ENCODE results near the gene HELLS. TPM values are rescaled to one million over a fixed set of nuclear protein-coding genes. Genes with fewer than 3 reads are reported as not detected.
A peak's percentile ranks its signal among the peaks of the same experiment; 100 is the strongest.

HELLS gene
- total RNA-seq (10 to 100 TPM; 12.3 to 38.7 (median 19.3) TPM), polyA plus RNA-seq (1 to 10 TPM; 5.1 to 6.9 (median 5.4) TPM)
- long read RNA-seq, donor 1, partial matches to known transcripts: 0 of 1 reads
- long read RNA-seq, donor 1, other reads (novel, unspliced or antisense): 0 of 1 reads
- long read RNA-seq, donor 2: 0 reads

DNA sequence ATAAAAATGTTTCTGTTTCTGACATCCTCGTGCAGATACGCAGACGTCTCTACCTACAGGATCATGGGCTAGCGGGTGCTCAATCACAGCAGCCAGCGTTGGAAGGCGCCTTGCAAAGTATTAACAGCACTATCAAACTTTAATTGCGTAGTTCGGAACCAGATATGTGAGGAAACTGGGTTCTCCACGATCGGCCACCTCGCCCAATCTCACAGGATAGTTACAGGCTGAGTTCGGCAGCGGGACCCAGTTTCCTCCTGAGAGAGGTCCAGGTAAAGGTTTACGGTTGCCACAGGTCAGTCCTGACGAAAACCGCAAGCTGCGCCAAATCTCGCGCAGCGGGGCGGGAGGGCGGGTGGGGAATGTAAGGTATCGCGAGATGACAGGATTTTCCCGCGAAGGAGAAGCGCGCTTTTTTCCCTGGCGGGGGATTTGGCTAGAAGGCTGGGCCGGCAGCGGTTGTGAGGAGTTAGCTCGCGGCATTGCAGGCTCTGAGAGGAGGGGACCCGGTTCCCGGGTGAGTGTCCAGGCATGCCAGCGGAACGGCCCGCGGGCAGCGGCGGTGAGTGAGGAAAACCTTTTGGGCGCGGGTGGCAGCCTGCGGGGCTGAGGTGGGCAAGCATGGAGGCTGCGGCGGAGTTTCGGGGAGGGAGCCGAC lies at the start of gene HELLS:
Gene HELLS (plus strand): TSS at position 398 of the 658 bp plus-strand sequence. CDS start 134 bp downstream, at position 532.
- intact Hi-C loops (cut with DNase I; ENCODE audit: low total_unique reads): no loop called here

DNA sequence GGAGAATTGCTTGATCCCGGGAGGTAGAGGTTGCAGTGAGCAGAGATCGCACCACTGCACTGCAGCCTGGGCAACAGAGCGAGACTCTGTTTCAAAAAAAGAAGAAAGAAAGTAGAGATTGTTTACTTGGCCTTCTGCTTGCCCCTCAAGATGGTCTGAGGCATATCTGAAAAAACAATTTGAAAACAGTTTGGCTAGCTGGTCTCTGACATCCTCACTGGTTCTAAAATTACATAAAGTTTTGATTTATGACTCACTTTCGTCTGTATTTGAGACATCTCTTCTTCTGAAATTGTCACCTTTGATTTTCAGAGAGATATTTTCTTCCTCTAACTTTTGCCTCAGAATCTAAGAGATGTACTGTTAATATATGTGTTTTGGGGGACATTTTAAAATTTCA lies 49.6 kb upstream of the HELLS start:
- intact Hi-C loops (cut with DNase I; ENCODE audit: low total_unique reads): no loop called here
- peak overlapping the region in 6 of 8 donors; percentile 0 to 50 (median 38) for H3K27ac ChIP-seq
- peaks cover 0 to 13% (median 0%) of the 10 kb centered on the region in 6 donors for H3K36me3 ChIP-seq
- 70 to 88% (median 72%) methylated on average over 4 of the region's 4 CpGs for WGBS, 5 donors
- peaks cover 0 to 16% (median 0%) of the 10 kb centered on the region in 6 donors for H3K4me1 ChIP-seq
- H3K9me3 ChIP-seq: no peaks in the 10 kb centered on the region
- no peak overlapping the region for H3K4me3 ChIP-seq
- DNase-seq: no peak
- no peak for TF ChIP-seq CTCF (IDR thresholded peaks at IDR 0.05 in 8 of 11, conservative IDR thresholded peaks at IDR 0.05 in 3 of 11)
- no peak for TF ChIP-seq POLR2AphosphoS5 (IDR thresholded peaks at IDR 0.05)
- TF ChIP-seq POLR2A (IDR thresholded peaks at IDR 0.05): no peak
- H3K27me3 ChIP-seq (replicated peaks in 1 of 7): no peaks in the 10 kb centered on the region

More for the DNA sequence above, at the start of gene HELLS:
- H3K27ac ChIP-seq: peak within 1 kb of the TSS; percentile 40 to 81 (median 77)
- no peaks in the 10 kb centered on the region for H3K9me3 ChIP-seq
- H3K36me3 ChIP-seq: no peaks in the 10 kb centered on the region
- DNase-seq: peak; percentile 87
- TF ChIP-seq POLR2A (IDR thresholded peaks at IDR 0.05) (no peak), CTCF (IDR thresholded peaks at IDR 0.05 in 8 of 11, conservative IDR thresholded peaks at IDR 0.05 in 3 of 11) (peak in 4 of 11 experiments; percentile 13 to 35 (median 24)), POLR2AphosphoS5 (IDR thresholded peaks at IDR 0.05) (peak; percentile 37 to 67 (median 61))
- H3K27me3 ChIP-seq (replicated peaks in 1 of 7): no peaks in the 10 kb centered on the region
- WGBS, 5 donors: 0 to 1% (median 0%) methylated on average over 34 to 48 of the region's 48 CpGs
- H3K4me1 ChIP-seq: peaks cover 8 to 32% (median 19%) of the 10 kb centered on the region in 6 donors
- H3K4me3 ChIP-seq: peak within 1 kb of the TSS; percentile 62 to 94 (median 80)

DNA sequence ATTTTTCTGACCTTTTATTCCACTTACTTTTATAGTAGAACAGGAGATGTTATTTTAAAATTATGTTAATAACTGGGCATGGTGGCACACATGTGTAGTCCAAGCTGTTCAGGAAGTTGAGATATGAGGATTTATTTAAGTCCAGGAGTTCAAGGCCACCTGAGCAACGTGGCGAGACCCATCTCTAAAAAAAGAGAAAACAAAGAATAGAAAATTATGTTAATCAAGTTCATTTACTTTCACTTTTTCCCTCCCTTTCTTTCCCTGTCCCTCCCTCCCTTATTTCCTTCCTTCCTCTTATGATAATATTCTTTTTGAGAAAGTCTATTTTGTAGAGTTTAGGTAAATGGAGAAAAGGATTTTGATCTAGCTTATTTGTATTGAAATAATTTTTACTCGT lies 48.9 kb upstream of the HELLS start:
- Histone ChIP-seq H3K36me3 (peaks cover 0 to 16% (median under 1%) of the 10 kb centered on the region in 6 donors), H3K27me3 (replicated peaks in 1 of 7) (no peaks in the 10 kb centered on the region), H3K4me3 (peak overlapping the region in 1 of 8 donors; percentile 6), H3K9me3 (no peaks in the 10 kb centered on the region), H3K27ac (peak overlapping the region in 5 of 8 donors; percentile 19 to 50 (median 43)), H3K4me1 (peaks cover 0 to 16% (median 0%) of the 10 kb centered on the region in 6 donors)
- no peak for DNase-seq
- intact Hi-C loops (cut with DNase I; ENCODE audit: low total_unique reads): no loop called here
- WGBS, 5 donors: 46 to 63% (median 52%) methylated on average over 3 of the region's 3 CpGs
- TF ChIP-seq CTCF (IDR thresholded peaks at IDR 0.05 in 8 of 11, conservative IDR thresholded peaks at IDR 0.05 in 3 of 11) (no peak), POLR2A (IDR thresholded peaks at IDR 0.05) (no peak), POLR2AphosphoS5 (IDR thresholded peaks at IDR 0.05) (no peak)

- no peaks in the 10 kb centered on the region for H3K9me3 ChIP-seq
- H3K27me3 ChIP-seq (replicated peaks in 1 of 7): no peaks in the 10 kb centered on the region
- H3K4me3 ChIP-seq: no peak overlapping the region
- DNase-seq: no peak
- WGBS, 5 donors: 69 to 89% (median 81%) methylated on average over 5 of the region's 5 CpGs
- H3K36me3 ChIP-seq: peaks cover 0 to 23% (median 2%) of the 10 kb centered on the region in 6 donors
- peaks cover 0 to 16% (median 0%) of the 10 kb centered on the region in 6 donors for H3K4me1 ChIP-seq
- intact Hi-C loops (cut with DNase I; ENCODE audit: low total_unique reads): no loop called here
- H3K27ac ChIP-seq: no peak overlapping the region
- no peak for TF ChIP-seq POLR2A (IDR thresholded peaks at IDR 0.05)
- TF ChIP-seq CTCF (IDR thresholded peaks at IDR 0.05 in 8 of 11, conservative IDR thresholded peaks at IDR 0.05 in 3 of 11): peak in 2 of 11 experiments; percentile 12 to 27
Measured at GRCh38 chr10:94500063-94500462, 45.5 kb upstream of the HELLS start.

Data from spleen (tissue), 13 donors.